Naive thymus-derived CD4-positive, alpha-beta T cell (primary cell): Measurements from ENCODE around the gene SLC16A12. TPM values are rescaled to one million over a fixed set of nuclear protein-coding genes. Genes with fewer than 3 reads are reported as not detected.

Experiments used
- ATAC-seq: fragments of 150-1000 bp; cut with Tn5 transposase; 2 replicates; pipeline ENCODE4 v1.10.0; 2021; ENCODE audit warnings: mild to moderate bottlenecking, moderate library complexity
- CTCF ChIA-PET: fragments of 350-600 bp; sonication (Branson Sonifier 250); formaldehyde crosslinking; loops from one replicate; lab custom pipeline; 2021; ENCODE audit warnings: antibody characterized with exemption; lab: Charles Lee
- POLR2A ChIA-PET: fragments of 350-600 bp; sonication (Branson Sonifier 250); formaldehyde crosslinking; loops from one replicate; lab custom pipeline; 2021; ENCODE audit warnings: antibody characterized with exemption, inconsistent platforms; lab: Charles Lee
- DNase-seq, 9 donors: peaks; one replicate each; pipeline versions ENCODE4 v3.0.0 to v3.0.0-alpha.2; 2020 to 2022; ENCODE audit warnings: mixed read lengths in 1 of 9
- H3K27ac ChIP-seq: one replicate; pipeline ENCODE4 v1.7.0; 2013; ENCODE audit warnings: mild to moderate bottlenecking, low read depth, low read length, moderate library complexity
- H3K27me3 ChIP-seq, 2 donors: one replicate each; pipeline ENCODE4 v1.7.0; 2013; ENCODE audit warnings: low read length in 2 of 2, mild to moderate bottlenecking in 2 of 2, moderate library complexity in 2 of 2; ENCODE audit not compliant: control insufficient read depth in 2 of 2, insufficient read depth in 2 of 2
- H3K36me3 ChIP-seq, 3 experiments: 1 replicate in 2 of 3; 2 replicates in 1 of 3; pipeline ENCODE4 v1.7.0; 2013; ENCODE audit warnings: low read length in 3 of 3, mild to moderate bottlenecking in 3 of 3, moderate library complexity in 1 of 3; ENCODE audit not compliant: insufficient read depth in 3 of 3, control insufficient read depth in 2 of 3
- H3K4me1 ChIP-seq, 2 donors: one replicate each; pipeline ENCODE4 v1.7.0; 2013; ENCODE audit warnings: low read length in 2 of 2, mild to moderate bottlenecking in 2 of 2, moderate library complexity in 1 of 2; ENCODE audit not compliant: control insufficient read depth in 2 of 2, insufficient read depth in 2 of 2
- H3K4me3 ChIP-seq: 2 replicates; pipeline ENCODE4 v1.7.0; 2013; ENCODE audit warnings: mild to moderate bottlenecking, low read length
- H3K9me3 ChIP-seq, 3 experiments: 1 replicate in 2 of 3; 2 replicates in 1 of 3; pipeline ENCODE4 v1.7.0; 2013; ENCODE audit warnings: low read length in 3 of 3; ENCODE audit not compliant: control insufficient read depth in 2 of 3
- H3K27ac Mint-ChIP-seq, 9 donors: one replicate each; pipeline ENCODE4 v1.8.0; 2020 to 2022; ENCODE audit warnings: mixed read lengths in 9 of 9, mild to moderate bottlenecking in 8 of 9, moderate library complexity in 5 of 9, inconsistent platforms in 2 of 9
- H3K27me3 Mint-ChIP-seq, 5 donors: one replicate each; pipeline ENCODE4 v1.8.0; 2021 to 2022; ENCODE audit warnings: mixed read lengths in 5 of 5, mild to moderate bottlenecking in 1 of 5
- H3K36me3 Mint-ChIP-seq, 5 donors: one replicate each; pipeline ENCODE4 v1.8.0; 2020 to 2022; ENCODE audit warnings: mixed read lengths in 5 of 5, mild to moderate bottlenecking in 3 of 5, inconsistent platforms in 1 of 5
- H3K4me1 Mint-ChIP-seq, 7 donors: one replicate each; pipeline ENCODE4 v1.8.0; 2020 to 2022; ENCODE audit warnings: mixed read lengths in 7 of 7, mild to moderate bottlenecking in 3 of 7, inconsistent platforms in 1 of 7
- H3K4me3 Mint-ChIP-seq, 10 donors: one replicate each; pipeline ENCODE4 v1.8.0; 2020 to 2022; ENCODE audit warnings: mild to moderate bottlenecking in 10 of 10, mixed read lengths in 10 of 10, moderate library complexity in 6 of 10, inconsistent platforms in 2 of 10
- H3K9me3 Mint-ChIP-seq, 11 donors: one replicate each; pipeline ENCODE4 v1.8.0; 2020 to 2022; ENCODE audit warnings: mixed read lengths in 11 of 11, mild to moderate bottlenecking in 4 of 11, inconsistent platforms in 1 of 11, moderate library complexity in 1 of 11
- intact Hi-C, 2 donors: fragments of 100-400 bp; cut with micrococcal nuclease; formaldehyde crosslinking; loops; one replicate each; pipeline ENCODE4 v1.15.1; 2023
- polyA plus RNA-seq, 2 donors: library from polyadenylated mRNA; unstranded; fragments of 300-500 nt; fragmentation: Illumina TruSeq; gene quantifications; one replicate each; pipeline ENCODE4 v1.2.3, GENCODE V29; 2021
- total RNA-seq, 6 experiments: library from RNA in 5 of 6; stranded (reverse) in 5 of 6; gene quantifications; 1 replicate in 5 of 6; 2 replicates in 1 of 6; pipeline ENCODE4 v1.2.3 and lab custom pipeline; 2021 to 2026

The SLC16A12 gene
- total and polyA plus RNA-seq, 7 experiments from 2014 or later, result not detected

- Histone ChIP-seq H3K27ac (no peak overlapping the region), H3K4me3 (no peak overlapping the region), H3K27me3 (no peaks in the 10 kb centered on the region), H3K9me3 (no peaks in the 10 kb centered on the region), H3K4me1 (no peaks in the 10 kb centered on the region), H3K36me3 (no peaks in the 10 kb centered on the region)
- intact Hi-C loops, result no loop called here
- ChIA-PET POLR2A (no interaction called here), CTCF (interaction anchor here (1.0 kb wide), 1 partner anchor 9 kb away, joined by 3 read pairs; no protein-coding TSS in a partner anchor)
- H3K9me3 Mint-ChIP-seq, result no peaks in the 10 kb centered on the region
- no peak for ATAC-seq
- no peak overlapping the region for H3K4me3 Mint-ChIP-seq
- no peaks in the 10 kb centered on the region for H3K4me1 Mint-ChIP-seq
- no peak for DNase-seq
- H3K36me3 Mint-ChIP-seq, result peaks cover 0 to 4% (median 0%) of the 10 kb centered on the region in 5 donors
- no peak overlapping the region for H3K27ac Mint-ChIP-seq
- H3K27me3 Mint-ChIP-seq, result peaks cover 0 to 32% (median 0%) of the 10 kb centered on the region in 5 donors
Observed at GRCh38 chr10:89382757-89383156, 152.6 kb downstream of the SLC16A12 start.

Other genes starting within 250 kb of the SLC16A12 start
- 10 to 100 TPM in 1 of 5 experiments, 1 to 10 TPM in 4; 6.0 to 16.4 (median 8.4) TPM for gene IFIT2, start 233.5 kb downstream of the SLC16A12 start, total RNA-seq
- gene IFIT2, start 233.5 kb downstream of the SLC16A12 start, polyA plus RNA-seq, result 1 to 10 TPM; 4.4 to 9.9 TPM
- 10 to 100 TPM in 1 of 5 experiments, 1 to 10 TPM in 4; 1.8 to 22.3 (median 3.2) TPM for gene IFIT3, start 207.6 kb downstream of the SLC16A12 start, total RNA-seq
- 10 to 100 TPM in 1 of 2 donors, 1 to 10 TPM in 1; 4.1 to 13.1 TPM for gene IFIT3, start 207.6 kb downstream of the SLC16A12 start, polyA plus RNA-seq
- gene IFIT1B, start 157.5 kb downstream of the SLC16A12 start, total RNA-seq, result not detected
- under 1 TPM in 1 of 2 donors, not detected in 1; 0.44 TPM for gene IFIT1B, start 157.5 kb downstream of the SLC16A12 start, polyA plus RNA-seq
- 10 to 100 TPM in 1 of 5 experiments, 1 to 10 TPM in 4; 1.7 to 15.7 (median 6.5) TPM for gene IFIT1, start 143.0 kb downstream of the SLC16A12 start, total RNA-seq
- 10 to 100 TPM in 1 of 2 donors, 1 to 10 TPM in 1; 4.7 to 16.5 TPM for gene IFIT1, start 143.0 kb downstream of the SLC16A12 start, polyA plus RNA-seq
- 10 to 100 TPM; 13.1 to 34.0 (median 24.8) TPM for gene IFIT5, start 121.0 kb downstream of the SLC16A12 start, total RNA-seq
- 10 to 100 TPM; 13.0 to 15.1 TPM for gene IFIT5, start 121.0 kb downstream of the SLC16A12 start, polyA plus RNA-seq
- 1 to 10 TPM in 2 of 5 experiments, under 1 TPM in 3; 0.49 to 5.9 (median 0.98) TPM for gene PANK1, start 109.6 kb upstream of the SLC16A12 start, total RNA-seq
- under 1 TPM; 0.24 to 0.95 TPM for gene PANK1, start 109.6 kb upstream of the SLC16A12 start, polyA plus RNA-seq
- 10 to 100 TPM; 14.5 to 49.0 (median 19.3) TPM for gene KIF20B, start 166.0 kb upstream of the SLC16A12 start, total RNA-seq
- gene KIF20B, start 166.0 kb upstream of the SLC16A12 start, polyA plus RNA-seq, result 10 to 100 TPM; 21.0 to 25.6 TPM